Hepatocyte (in vitro differentiated cells): ENCODE results near the gene FBXL7. TPM values are rescaled to one million over a fixed set of nuclear protein-coding genes. Genes with fewer than 3 reads are reported as not detected.

Experiments used
- DNase-seq: peaks from one replicate; pipeline ENCODE4 v3.0.0-alpha.2; 2016; ENCODE audit warnings: low spot score
- H2AFZ ChIP-seq: fragments of 200-600 bp; sonication (generic); 2 replicates; pipeline ENCODE4 v1.6.0; 2016; ENCODE audit warnings: antibody characterized with exemption, mild to moderate bottlenecking
- H3K27ac ChIP-seq: fragments of 200-600 bp; sonication (generic); 2 replicates; pipeline ENCODE4 v1.5.1; 2016; ENCODE audit warnings: mild to moderate bottlenecking
- H3K27me3 ChIP-seq: fragments of 200-600 bp; sonication (generic); 2 replicates; pipeline ENCODE4 v1.6.1; 2016
- H3K36me3 ChIP-seq: fragments of 200-600 bp; sonication (generic); replicated peaks from 2 replicates; pipeline ENCODE4 v1.5.1; 2016; ENCODE audit warnings: low read depth; ENCODE audit not compliant: insufficient read depth
- H3K4me1 ChIP-seq: fragments of 200-600 bp; sonication (generic); 2 replicates; pipeline ENCODE4 v1.5.1; 2016; ENCODE audit warnings: mild to moderate bottlenecking, moderate library complexity; ENCODE audit not compliant: insufficient read depth
- H3K4me2 ChIP-seq: fragments of 200-600 bp; sonication (generic); 2 replicates; pipeline ENCODE4 v1.6.0; 2016
- H3K4me3 ChIP-seq: fragments of 200-600 bp; sonication (generic); 2 replicates; pipeline ENCODE4 v1.5.1; 2016; ENCODE audit warnings: mild to moderate bottlenecking
- H3K79me2 ChIP-seq: fragments of 200-600 bp; sonication (generic); 2 replicates; pipeline ENCODE4 v1.6.0; 2017; ENCODE audit warnings: mild to moderate bottlenecking
- H3K9me2 ChIP-seq: fragments of 200-600 bp; sonication (generic); replicated peaks from 2 replicates; pipeline ENCODE4 v1.6.0; 2017; ENCODE audit warnings: mild to moderate bottlenecking; ENCODE audit not compliant: insufficient read depth
- H3K9me3 ChIP-seq: fragments of 200-600 bp; sonication (generic); 2 replicates; pipeline ENCODE4 v1.5.1; 2016; ENCODE audit warnings: low read depth, mild to moderate bottlenecking
- H4K20me1 ChIP-seq: fragments of 200-600 bp; sonication (generic); 2 replicates; pipeline ENCODE4 v1.6.0; 2016; ENCODE audit warnings: mild to moderate bottlenecking; ENCODE audit not compliant: insufficient read depth, poor library complexity, severe bottlenecking
- EZH2 ChIP-seq: fragments of 200-600 bp; sonication (generic); IDR thresholded peaks from 2 replicates; pipeline ENCODE4 v1.6.1; 2016; ENCODE audit warnings: antibody characterized with exemption, mild to moderate bottlenecking, borderline replicate concordance
- EZH2phosphoT487 ChIP-seq: fragments of 200-600 bp; sonication (generic); IDR thresholded peaks from one replicate; pipeline ENCODE4 v1.6.1; 2018; ENCODE audit warnings: antibody characterized with exemption, mild to moderate bottlenecking, low read depth, moderate library complexity; ENCODE audit not compliant: unreplicated experiment, severe bottlenecking
- WGBS: methylation state at CpG from one replicate; pipeline ENCODE4 v1.1.6; 2016; ENCODE audit warnings: low lambda C conversion rate; ENCODE audit errors: missing lambda C conversion rate; 5-methylcytosine and 5-hydroxymethylcytosine counted together
- polyA plus RNA-seq: library from polyadenylated mRNA; unstranded; fragments of >200 nt; fragmentation: Nextera tagmentation; extraction: Ambion mirVana; gene quantifications from 2 replicates; pipeline ENCODE4 v1.2.1, GENCODE V29; 2016
- total RNA-seq: library from RNA; depleted of rRNA; stranded (reverse); fragments of >200 nt; gene quantifications from 2 replicates; pipeline ENCODE4 v1.2.3, GENCODE V29; 2014
- TF ChIP-seq, protein P1 (sequence below): fragments of 200-600 bp; sonication (generic); IDR thresholded peaks from 2 replicates; pipeline ENCODE4 v1.5.1; 2016; ENCODE audit warnings: antibody characterized with exemption, mild to moderate bottlenecking; ENCODE audit not compliant: poor library complexity

Gene FBXL7
- total and polyA plus RNA-seq, 2 experiments from 2014 or later = 8.4 to 10.3 TPM

DNA sequence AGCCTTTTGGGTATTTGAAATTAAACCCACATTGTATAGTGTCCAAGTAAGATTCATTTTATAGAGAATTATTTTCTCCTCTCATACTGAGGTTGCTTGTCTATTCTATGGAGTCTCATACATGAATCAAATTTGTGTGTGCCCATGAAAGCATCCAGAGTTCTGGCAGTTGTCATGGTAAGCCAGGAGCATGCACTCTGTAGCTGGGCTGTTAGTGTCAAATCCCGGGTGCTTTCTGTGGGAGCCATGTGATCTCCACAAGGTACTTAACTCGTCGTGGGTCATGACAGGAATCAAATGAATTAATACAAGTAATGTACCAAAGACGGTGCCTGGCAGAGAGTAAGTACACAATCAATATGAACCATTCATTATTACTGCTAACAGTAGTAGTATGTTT lies 58.7 kb downstream of the FBXL7 start:
- no peak overlapping the region for H2AFZ ChIP-seq
- no peaks in the 10 kb centered on the region for H3K27me3 ChIP-seq

DNA sequence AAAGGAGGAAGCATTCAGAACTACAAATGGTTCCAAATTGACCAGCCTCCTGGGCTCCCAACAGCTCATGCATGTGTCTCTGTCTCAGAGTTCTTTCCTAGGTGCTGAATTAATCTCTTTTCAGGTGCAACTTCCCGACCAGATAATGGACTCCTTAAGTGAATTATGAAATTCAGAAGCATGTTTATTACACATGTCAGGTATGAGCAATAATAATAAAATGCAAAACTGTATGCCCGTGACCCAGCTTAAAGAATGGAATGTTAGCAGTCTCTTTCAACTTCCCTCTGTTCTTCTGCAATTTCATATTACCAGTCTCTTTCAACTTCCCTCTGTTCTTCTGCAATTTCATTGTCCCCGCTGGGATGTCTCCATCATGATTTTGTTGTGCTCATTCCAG lies 60.4 kb downstream of the FBXL7 start:
- no peaks in the 10 kb centered on the region for H3K36me3 ChIP-seq
- no peak overlapping the region for H3K4me2 ChIP-seq
- H2AFZ ChIP-seq = no peak overlapping the region
- no peak overlapping the region for H3K27ac ChIP-seq
- WGBS = 89% methylated on average over 3 of the region's 3 CpGs
- no peak for DNase-seq
- no peak for TF ChIP-seq EZH2
- no peak for TF ChIP-seq EZH2phosphoT487
- TF ChIP-seq, protein P1, sequence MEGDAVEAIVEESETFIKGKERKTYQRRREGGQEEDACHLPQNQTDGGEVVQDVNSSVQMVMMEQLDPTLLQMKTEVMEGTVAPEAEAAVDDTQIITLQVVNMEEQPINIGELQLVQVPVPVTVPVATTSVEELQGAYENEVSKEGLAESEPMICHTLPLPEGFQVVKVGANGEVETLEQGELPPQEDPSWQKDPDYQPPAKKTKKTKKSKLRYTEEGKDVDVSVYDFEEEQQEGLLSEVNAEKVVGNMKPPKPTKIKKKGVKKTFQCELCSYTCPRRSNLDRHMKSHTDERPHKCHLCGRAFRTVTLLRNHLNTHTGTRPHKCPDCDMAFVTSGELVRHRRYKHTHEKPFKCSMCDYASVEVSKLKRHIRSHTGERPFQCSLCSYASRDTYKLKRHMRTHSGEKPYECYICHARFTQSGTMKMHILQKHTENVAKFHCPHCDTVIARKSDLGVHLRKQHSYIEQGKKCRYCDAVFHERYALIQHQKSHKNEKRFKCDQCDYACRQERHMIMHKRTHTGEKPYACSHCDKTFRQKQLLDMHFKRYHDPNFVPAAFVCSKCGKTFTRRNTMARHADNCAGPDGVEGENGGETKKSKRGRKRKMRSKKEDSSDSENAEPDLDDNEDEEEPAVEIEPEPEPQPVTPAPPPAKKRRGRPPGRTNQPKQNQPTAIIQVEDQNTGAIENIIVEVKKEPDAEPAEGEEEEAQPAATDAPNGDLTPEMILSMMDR = no peak
- H4K20me1 ChIP-seq = no peaks in the 10 kb centered on the region
- H3K27me3 ChIP-seq = no peaks in the 10 kb centered on the region
- H3K4me1 ChIP-seq = peaks cover 2% of the 10 kb centered on the region
- no peak overlapping the region for H3K4me3 ChIP-seq
- H3K9me3 ChIP-seq = no peaks in the 10 kb centered on the region
- H3K9me2 ChIP-seq = no peaks in the 10 kb centered on the region
- no peaks in the 10 kb centered on the region for H3K79me2 ChIP-seq

More for the DNA sequence above, 58.7 kb downstream of the FBXL7 start:
- Histone ChIP-seq H3K79me2 (no peaks in the 10 kb centered on the region), H3K4me2 (no peak overlapping the region), H4K20me1 (no peaks in the 10 kb centered on the region), H3K9me3 (no peaks in the 10 kb centered on the region), H3K9me2 (no peaks in the 10 kb centered on the region), H3K36me3 (no peaks in the 10 kb centered on the region), H3K27ac (no peak overlapping the region), H3K4me1 (no peaks in the 10 kb centered on the region), H3K4me3 (no peak overlapping the region)
- WGBS = 74% methylated on average over 4 of the region's 4 CpGs
- TF ChIP-seq, protein P1 = no peak
- TF ChIP-seq EZH2phosphoT487 (no peak), EZH2 (no peak)
- no peak for DNase-seq

DNA sequence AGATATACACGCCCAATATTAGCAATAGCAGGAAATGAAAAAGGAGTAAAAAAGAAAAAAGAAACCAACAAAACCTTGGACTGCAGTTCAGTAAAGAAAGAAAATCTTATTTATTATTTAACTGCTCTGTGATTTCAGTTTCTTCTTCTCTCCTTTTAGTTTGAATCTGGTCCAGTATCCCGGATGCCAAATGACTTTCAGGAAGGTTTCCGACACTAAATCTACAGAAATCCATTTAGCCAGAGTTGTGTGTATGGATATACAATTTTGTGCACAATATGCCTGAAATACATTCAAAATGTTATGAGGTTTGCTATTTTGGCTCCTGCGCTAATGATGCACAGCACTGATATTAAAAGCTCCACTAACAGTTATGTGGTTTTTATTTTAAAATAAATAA lies 64.5 kb downstream of the FBXL7 start:
- TF ChIP-seq EZH2 (no peak), EZH2phosphoT487 (no peak)
- TF ChIP-seq, protein P1 = no peak
- no peaks in the 10 kb centered on the region for H3K79me2 ChIP-seq
- no peak overlapping the region for H3K27ac ChIP-seq
- no peaks in the 10 kb centered on the region for H3K9me2 ChIP-seq
- no peaks in the 10 kb centered on the region for H3K9me3 ChIP-seq
- no peak for DNase-seq
- peaks cover 4% of the 10 kb centered on the region for H3K4me1 ChIP-seq
- no peaks in the 10 kb centered on the region for H3K27me3 ChIP-seq
- WGBS = 77% methylated on average over 4 of the region's 4 CpGs
- H4K20me1 ChIP-seq = no peaks in the 10 kb centered on the region
- no peak overlapping the region for H3K4me2 ChIP-seq
- no peak overlapping the region for H3K4me3 ChIP-seq
- no peak overlapping the region for H2AFZ ChIP-seq
- H3K36me3 ChIP-seq = no peaks in the 10 kb centered on the region

DNA sequence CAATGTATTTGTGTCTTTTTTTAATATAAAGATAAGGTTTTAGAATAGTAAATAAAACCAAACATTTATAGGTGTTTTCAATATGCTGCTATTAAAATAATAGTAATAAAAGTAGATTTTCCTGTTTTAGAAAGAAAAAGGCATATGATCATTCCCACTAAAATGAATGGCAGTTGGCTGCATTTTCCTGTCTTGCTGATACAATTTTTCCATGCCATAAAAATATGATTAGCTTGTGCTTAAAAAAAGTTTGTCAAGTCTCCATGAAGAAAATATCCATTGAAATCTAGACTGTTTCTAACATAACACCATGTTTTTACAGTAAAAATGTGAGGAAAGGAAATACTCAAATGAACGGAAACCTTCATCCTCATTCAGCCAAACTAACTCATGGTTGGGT lies 65.0 kb downstream of the FBXL7 start:
- 93% methylated on average over 1 of the region's 1 CpG for WGBS
- no peaks in the 10 kb centered on the region for H3K9me2 ChIP-seq
- H3K27me3 ChIP-seq = no peaks in the 10 kb centered on the region

More for the DNA sequence above, 65.0 kb downstream of the FBXL7 start:
- no peak overlapping the region for H3K4me3 ChIP-seq
- H3K4me2 ChIP-seq = no peak overlapping the region
- H3K27ac ChIP-seq = no peak overlapping the region
- no peaks in the 10 kb centered on the region for H3K79me2 ChIP-seq
- TF ChIP-seq EZH2phosphoT487 (no peak), EZH2 (no peak)
- TF ChIP-seq, protein P1 = no peak
- H2AFZ ChIP-seq = no peak overlapping the region
- DNase-seq = no peak
- H3K4me1 ChIP-seq = peaks cover 4% of the 10 kb centered on the region
- H4K20me1 ChIP-seq = no peaks in the 10 kb centered on the region
- no peaks in the 10 kb centered on the region for H3K9me3 ChIP-seq
- H3K36me3 ChIP-seq = no peaks in the 10 kb centered on the region
